Right atrium auricular region (tissue), 2 donors: ENCODE measurements around the gene GFOD1. TPM values are rescaled to one million over a fixed set of nuclear protein-coding genes. Genes with fewer than 3 reads are reported as not detected.
"Not testable (repeated sequence)": the region's sequence is repeated elsewhere in the genome, so short reads cannot be mapped to it uniquely, and the experiment has no call there.

ENCODE experiments used
- DNase-seq: peaks from one replicate; pipeline ENCODE4 v3.0.0-alpha.2; 2019; ENCODE audit warnings: low spot score
- H3K27ac ChIP-seq, 2 donors: fragments of 200-600 bp; sonication (generic); 1 replicate in 1 of 2; 2 replicates in 1 of 2; pipeline ENCODE4 v1.5.1; 2016 to 2019
- H3K27me3 ChIP-seq, 2 donors: fragments of 200-600 bp; sonication (generic); one replicate each; pipeline versions ENCODE4 v1.5.1 to v1.6.0; 2017 to 2019
- H3K36me3 ChIP-seq: fragments of 200-600 bp; sonication (generic); one replicate; pipeline ENCODE4 v1.5.1; 2016
- H3K4me1 ChIP-seq, 2 donors: fragments of 200-600 bp; sonication (generic); one replicate each; pipeline versions ENCODE4 v1.5.1 to v1.6.0; 2017 to 2019
- H3K4me3 ChIP-seq, 2 donors: fragments of 200-600 bp; sonication (generic); 1 replicate in 1 of 2; 2 replicates in 1 of 2; pipeline ENCODE4 v1.5.1; 2017 to 2019; ENCODE audit warnings: mild to moderate bottlenecking in 1 of 2, moderate library complexity in 1 of 2
- H3K9me3 ChIP-seq, 2 donors: fragments of 200-600 bp; sonication (generic); one replicate each; pipeline ENCODE4 v1.5.1; 2019
- CTCF ChIP-seq, 2 donors: fragments of 200-600 bp; sonication (generic); IDR thresholded peaks; one replicate each; pipeline ENCODE4 v1.5.1; 2019; ENCODE audit warnings: antibody characterized with exemption in 2 of 2
- total RNA-seq, 2 donors: library from RNA; depleted of rRNA; stranded (reverse); fragments of >200 nt; gene quantifications; one replicate each; pipeline ENCODE4 v1.1.0, GENCODE V29; 2016

Gene GFOD1
- total RNA-seq, 2 donors from 2014 or later: 66.2 to 96.3 TPM

GRCh38 chr6:13447949-13448724, 39.3 kb downstream of the GFOD1 start:
- DNase-seq: no peak
- peaks cover 9% of the 10 kb centered on the region for H3K36me3 ChIP-seq
- no peaks in the 10 kb centered on the region for H3K27me3 ChIP-seq
- TF ChIP-seq CTCF (IDR thresholded peaks at IDR 0.05): no peak
- no peak overlapping the region for H3K4me3 ChIP-seq
- H3K27ac ChIP-seq: peak overlapping the region; percentile 79 to 86
- no peaks in the 10 kb centered on the region for H3K9me3 ChIP-seq
- peaks cover 0 to 79% of the 10 kb centered on the region in 2 donors for H3K4me1 ChIP-seq

GRCh38 chr6:13446381-13446780, 41.0 kb downstream of the GFOD1 start:
- no peak overlapping the region for H3K4me3 ChIP-seq
- peaks cover 0 to 80% of the 10 kb centered on the region in 2 donors for H3K4me1 ChIP-seq
- no peak for TF ChIP-seq CTCF (IDR thresholded peaks at IDR 0.05)
- H3K27me3 ChIP-seq: no peaks in the 10 kb centered on the region
- peak overlapping the region; percentile 70 to 86 for H3K27ac ChIP-seq
- DNase-seq: no peak
- H3K9me3 ChIP-seq: no peaks in the 10 kb centered on the region
- H3K36me3 ChIP-seq: peaks cover 9% of the 10 kb centered on the region

- Histone ChIP-seq H3K27ac (peak overlapping the region; percentile 70 to 86), H3K36me3 (peaks cover 2% of the 10 kb centered on the region), H3K27me3 (no peaks in the 10 kb centered on the region), H3K4me1 (peaks cover 0 to 80% of the 10 kb centered on the region in 2 donors), H3K4me3 (no peak overlapping the region), H3K9me3 (no peaks in the 10 kb centered on the region)
- TF ChIP-seq CTCF (IDR thresholded peaks at IDR 0.05): no peak
- no peak for DNase-seq
Measured at GRCh38 chr6:13445744-13446115, 41.7 kb downstream of the GFOD1 start.

GRCh38 chr6:13445005-13445743, 42.2 kb downstream of the GFOD1 start:
- peak overlapping the region; percentile 70 to 86 for H3K27ac ChIP-seq

GRCh38 chr6:13444604-13445003, 42.8 kb downstream of the GFOD1 start:
- Histone ChIP-seq H3K27ac (peak overlapping the region; percentile 70 to 86), H3K27me3 (no peaks in the 10 kb centered on the region), H3K4me1 (peaks cover 0 to 76% of the 10 kb centered on the region in 2 donors), H3K36me3 (no peaks in the 10 kb centered on the region), H3K4me3 (no peak overlapping the region), H3K9me3 (no peaks in the 10 kb centered on the region)
- no peak for TF ChIP-seq CTCF (IDR thresholded peaks at IDR 0.05)
- DNase-seq: no peak

More at GRCh38 chr6:13445005-13445743, 42.2 kb downstream of the GFOD1 start:
- no peak for TF ChIP-seq CTCF (IDR thresholded peaks at IDR 0.05)
- no peak for DNase-seq
- H3K36me3 ChIP-seq: no peaks in the 10 kb centered on the region
- H3K4me3 ChIP-seq: no peak overlapping the region
- no peaks in the 10 kb centered on the region for H3K9me3 ChIP-seq
- peaks cover 0 to 80% of the 10 kb centered on the region in 2 donors for H3K4me1 ChIP-seq
- H3K27me3 ChIP-seq: no peaks in the 10 kb centered on the region

- H3K4me1 ChIP-seq: peaks cover 0 to 69% of the 10 kb centered on the region in 2 donors
- H3K9me3 ChIP-seq, H3K27me3 ChIP-seq, H3K4me3 ChIP-seq, H3K36me3 ChIP-seq, DNase-seq: not testable (repeated sequence)
- H3K27ac ChIP-seq: peak overlapping the region in 1 of 2 donors; percentile 86
Measured at GRCh38 chr6:13443978-13444377, 43.4 kb downstream of the GFOD1 start.
